Lower lobe of right lung (tissue), 2 donors: ENCODE data around the gene MYEOV. TPM values are rescaled to one million over a fixed set of nuclear protein-coding genes. Genes with fewer than 3 reads are reported as not detected.
A peak's percentile ranks its signal among the peaks of the same experiment; 100 is the strongest.

Source experiments
- ATAC-seq, 2 donors: fragments of 200-7000 bp; cut with Tn5 transposase; one replicate each; pipeline ENCODE4 v1.9.1; 2020 to 2022; ENCODE audit warnings: mild to moderate bottlenecking in 2 of 2, moderate library complexity in 2 of 2
- DNase-seq: peaks from one replicate; pipeline ENCODE4 v3.0.0-alpha.2; 2020
- H3K27ac ChIP-seq: fragments of 200-600 bp; one replicate; pipeline ENCODE4 v1.8.0; 2022
- H3K27me3 ChIP-seq: fragments of 200-600 bp; one replicate; pipeline ENCODE4 v1.8.0; 2022; ENCODE audit warnings: low read depth
- H3K36me3 ChIP-seq: fragments of 200-600 bp; one replicate; pipeline ENCODE4 v1.8.0; 2022; ENCODE audit warnings: mild to moderate bottlenecking
- H3K4me1 ChIP-seq: fragments of 200-600 bp; one replicate; pipeline ENCODE4 v1.8.0; 2022
- H3K4me3 ChIP-seq: fragments of 200-600 bp; one replicate; pipeline ENCODE4 v1.8.0; 2022; ENCODE audit warnings: mild to moderate bottlenecking
- H3K9me3 ChIP-seq: fragments of 200-600 bp; one replicate; pipeline ENCODE4 v1.8.0; 2022
- CTCF ChIP-seq: fragments of 200-600 bp; IDR thresholded peaks from one replicate; pipeline ENCODE4 v1.8.0; 2022; ENCODE audit warnings: antibody characterized with exemption, mild to moderate bottlenecking
- intact Hi-C: fragments of 100-400 bp; cut with DNase I; formaldehyde crosslinking; loops from one replicate; pipeline ENCODE4 v1.11.0; 2022
- total RNA-seq: library from RNA; stranded (reverse); fragmentation: NEBNext Ultra II Directional; extraction: Animal tissue kit (Norgen Biotek cat#: 25700); gene quantifications from one replicate; pipeline ENCODE4 v1.2.1, GENCODE V29; 2021
- donor health status: DM: no; HTN: yes; CAD: no; lungs with severe emphysema.

Gene MYEOV
- total RNA-seq, 1 donor from 2014 or later = 1.2 TPM

- Histone ChIP-seq H3K9me3 (no peaks in the 10 kb centered on the region), H3K4me1 (peaks cover 12% of the 10 kb centered on the region), H3K36me3 (no peaks in the 10 kb centered on the region), H3K27me3 (no peaks in the 10 kb centered on the region), H3K27ac (no peak overlapping the region), H3K4me3 (no peak overlapping the region)
- no peak for TF ChIP-seq CTCF
- peak in 1 of 2 donors; percentile 50 for ATAC-seq
- intact Hi-C loops = no loop called here
- DNase-seq = no peak
Measured at GRCh38 chr11:69267395-69267805, 26.6 kb upstream of the MYEOV start.

DNA sequence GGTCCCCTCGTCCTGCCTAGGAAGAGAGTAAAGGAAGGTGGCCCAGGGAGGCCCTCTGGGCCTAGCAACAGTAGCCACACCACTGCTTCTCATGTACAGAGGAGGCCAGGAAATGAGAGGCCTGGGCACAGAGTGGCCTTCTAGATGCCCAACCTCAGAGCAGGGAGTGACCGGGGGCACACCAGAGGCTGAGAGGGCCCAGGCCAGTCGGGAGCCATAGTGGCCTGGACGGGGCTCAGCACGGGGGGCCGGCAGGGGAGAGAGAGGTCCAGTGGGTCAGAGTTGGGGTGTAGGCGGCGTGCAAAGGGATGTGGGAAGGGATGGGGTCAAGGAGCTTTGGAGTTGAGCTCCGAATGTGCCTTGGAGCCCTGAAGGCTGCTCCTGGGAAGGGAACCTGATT lies 25.0 kb upstream of the MYEOV start:
- TF ChIP-seq CTCF = no peak
- H3K9me3 ChIP-seq = no peaks in the 10 kb centered on the region
- no peak overlapping the region for H3K27ac ChIP-seq
- H3K4me1 ChIP-seq = peaks cover 22% of the 10 kb centered on the region
- DNase-seq = no peak
- H3K27me3 ChIP-seq = no peaks in the 10 kb centered on the region
- intact Hi-C loops = no loop called here
- no peaks in the 10 kb centered on the region for H3K36me3 ChIP-seq
- no peak for ATAC-seq
- no peak overlapping the region for H3K4me3 ChIP-seq

- intact Hi-C loops = no loop called here
- ATAC-seq (no peak), DNase-seq (no peak)
- TF ChIP-seq CTCF = no peak
- no peaks in the 10 kb centered on the region for H3K9me3 ChIP-seq
- no peak overlapping the region for H3K4me3 ChIP-seq
- no peak overlapping the region for H3K27ac ChIP-seq
- H3K27me3 ChIP-seq = no peaks in the 10 kb centered on the region
- no peaks in the 10 kb centered on the region for H3K36me3 ChIP-seq
- peaks cover 23% of the 10 kb centered on the region for H3K4me1 ChIP-seq
Measured at GRCh38 chr11:69269388-69269787, 24.6 kb upstream of the MYEOV start.

DNA sequence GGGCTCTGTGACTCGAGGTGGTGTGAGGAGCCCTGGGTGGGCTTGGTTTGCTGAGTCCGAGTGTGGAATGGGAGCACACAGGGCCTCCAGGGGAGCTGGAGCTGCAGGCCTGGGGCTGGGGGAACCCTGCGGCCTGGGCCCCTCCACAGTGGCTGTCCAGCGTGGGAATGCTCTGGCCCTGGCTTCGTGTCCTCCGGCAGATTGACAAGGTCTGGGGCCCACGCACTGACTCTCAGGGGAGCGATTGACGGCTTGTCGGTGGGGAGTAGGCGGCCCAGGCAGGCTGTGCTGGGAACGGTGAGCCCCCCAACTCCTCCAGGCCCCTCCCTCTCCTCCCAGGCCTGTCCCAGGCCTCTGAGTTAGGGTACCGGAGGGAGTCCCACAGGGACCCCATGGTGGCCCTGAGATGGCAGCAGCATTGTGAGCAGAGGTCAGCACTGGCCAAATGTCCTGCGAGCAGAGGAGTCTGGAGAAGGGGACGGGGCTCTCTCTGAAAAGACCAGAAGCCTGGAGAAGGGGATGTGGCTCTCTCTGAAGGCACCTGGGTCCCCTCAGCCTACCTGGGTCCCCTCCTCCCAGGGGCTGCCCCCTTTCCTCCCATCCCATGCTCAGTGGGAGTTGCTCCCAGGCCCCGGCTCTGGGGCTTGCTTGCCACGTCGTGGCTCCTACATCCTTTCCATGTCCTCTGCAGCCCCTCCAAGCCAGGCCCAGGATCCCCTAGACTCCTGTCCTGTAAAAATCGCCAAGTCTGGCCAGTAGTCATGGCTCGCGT lies 23.8 kb upstream of the MYEOV start:
- ATAC-seq = no peak
- intact Hi-C loops = no loop called here
- no peak for DNase-seq
- Histone ChIP-seq H3K36me3 (no peaks in the 10 kb centered on the region), H3K27ac (no peak overlapping the region), H3K27me3 (no peaks in the 10 kb centered on the region), H3K4me1 (peaks cover 23% of the 10 kb centered on the region), H3K9me3 (no peaks in the 10 kb centered on the region), H3K4me3 (no peak overlapping the region)
- no peak for TF ChIP-seq CTCF

- ATAC-seq (no peak), DNase-seq (no peak)
- Histone ChIP-seq H3K27me3 (no peaks in the 10 kb centered on the region), H3K9me3 (no peaks in the 10 kb centered on the region), H3K36me3 (no peaks in the 10 kb centered on the region), H3K4me3 (no peak overlapping the region), H3K27ac (no peak overlapping the region), H3K4me1 (peaks cover 23% of the 10 kb centered on the region)
- intact Hi-C loops = no loop called here
- no peak for TF ChIP-seq CTCF
Measured at GRCh38 chr11:69270941-69271340, 23.0 kb upstream of the MYEOV start.
